CD8-positive, alpha-beta memory T cell (primary cell): Measurements from ENCODE around the gene RNMT. TPM values are rescaled to one million over a fixed set of nuclear protein-coding genes. Genes with fewer than 3 reads are reported as not detected.
"Not testable (repeated sequence)": the region's sequence is repeated elsewhere in the genome, so short reads cannot be mapped to it uniquely, and the experiment has no call there.

Source experiments
- CTCF ChIA-PET: fragments of 350-600 bp; sonication (Branson Sonifier 250); formaldehyde crosslinking; loops from one replicate; lab custom pipeline; 2021; ENCODE audit warnings: antibody characterized with exemption; lab: Charles Lee
- POLR2A ChIA-PET: fragments of 350-600 bp; sonication (Branson Sonifier 250); formaldehyde crosslinking; loops from one replicate; lab custom pipeline; 2021; ENCODE audit warnings: antibody characterized with exemption; lab: Charles Lee
- DNase-seq, 5 donors: peaks; one replicate each; pipeline versions ENCODE4 v3.0.0 to v3.0.0-alpha.2; 2020 to 2022; ENCODE audit warnings: mixed read lengths in 1 of 5
- H3K27ac ChIP-seq: one replicate; pipeline ENCODE4 v1.7.0; 2013; ENCODE audit warnings: low read depth, mild to moderate bottlenecking, low read length, moderate library complexity
- H3K27me3 ChIP-seq: 2 replicates; pipeline ENCODE4 v1.7.0; 2013; ENCODE audit warnings: low read length, mild to moderate bottlenecking; ENCODE audit not compliant: insufficient read depth, poor library complexity, severe bottlenecking
- H3K36me3 ChIP-seq: 2 replicates; pipeline ENCODE4 v1.7.0; 2013; ENCODE audit warnings: mild to moderate bottlenecking, low read length, moderate library complexity; ENCODE audit not compliant: insufficient read depth
- H3K4me1 ChIP-seq: 2 replicates; pipeline ENCODE4 v1.7.0; 2013; ENCODE audit warnings: mild to moderate bottlenecking, low read length, moderate library complexity; ENCODE audit not compliant: insufficient read depth
- H3K4me3 ChIP-seq: 2 replicates; pipeline ENCODE4 v1.7.0; 2013; ENCODE audit warnings: mild to moderate bottlenecking, low read length
- H3K9me3 ChIP-seq: 2 replicates; pipeline ENCODE4 v1.7.0; 2013; ENCODE audit warnings: mild to moderate bottlenecking, low read length
- H3K27ac Mint-ChIP-seq, 8 donors: one replicate each; pipeline ENCODE4 v1.8.0; 2020 to 2021; ENCODE audit warnings: mixed read lengths in 8 of 8, mild to moderate bottlenecking in 6 of 8, inconsistent platforms in 3 of 8, moderate library complexity in 3 of 8
- H3K27me3 Mint-ChIP-seq, 2 donors: one replicate each; pipeline ENCODE4 v1.8.0; 2020 to 2021; ENCODE audit warnings: mixed read lengths in 2 of 2, mild to moderate bottlenecking in 1 of 2, moderate library complexity in 1 of 2
- H3K36me3 Mint-ChIP-seq, 3 donors: one replicate each; pipeline ENCODE4 v1.8.0; 2020 to 2021; ENCODE audit warnings: mixed read lengths in 3 of 3, inconsistent platforms in 1 of 3, mild to moderate bottlenecking in 1 of 3
- H3K4me1 Mint-ChIP-seq, 3 donors: one replicate each; pipeline ENCODE4 v1.8.0; 2020 to 2021; ENCODE audit warnings: mixed read lengths in 3 of 3, inconsistent platforms in 1 of 3, mild to moderate bottlenecking in 1 of 3
- H3K4me3 Mint-ChIP-seq, 7 donors: one replicate each; pipeline ENCODE4 v1.8.0; 2020 to 2021; ENCODE audit warnings: mixed read lengths in 7 of 7, mild to moderate bottlenecking in 6 of 7, moderate library complexity in 4 of 7, inconsistent platforms in 2 of 7
- H3K9me3 Mint-ChIP-seq, 5 donors: one replicate each; pipeline ENCODE4 v1.8.0; 2020 to 2022; ENCODE audit warnings: mixed read lengths in 5 of 5, mild to moderate bottlenecking in 3 of 5, moderate library complexity in 2 of 5, inconsistent platforms in 1 of 5
- polyA plus RNA-seq: library from polyadenylated mRNA; unstranded; fragments of 300-500 nt; fragmentation: Illumina TruSeq; gene quantifications from one replicate; pipeline ENCODE4 v1.2.3, GENCODE V29; 2021
- total RNA-seq, 2 experiments: library from RNA; stranded (reverse); gene quantifications; one replicate each; pipeline ENCODE4 v1.2.3, GENCODE V29; 2021

The RNMT gene
- total and polyA plus RNA-seq, 3 experiments from 2014 or later = 42.3 to 52.2 (median 44.6) TPM

GRCh38 chr18:13746633-13747032, 20.2 kb downstream of the RNMT start:
- no peak for DNase-seq
- H3K4me1 ChIP-seq = no peaks in the 10 kb centered on the region
- peaks cover 48 to 86% (median 54%) of the 10 kb centered on the region in 3 donors for H3K36me3 Mint-ChIP-seq
- H3K9me3 ChIP-seq = no peaks in the 10 kb centered on the region
- no peak overlapping the region for H3K27ac ChIP-seq
- no peak overlapping the region for H3K4me3 Mint-ChIP-seq
- H3K4me3 ChIP-seq = no peak overlapping the region
- H3K27me3 ChIP-seq = no peaks in the 10 kb centered on the region
- H3K36me3 ChIP-seq = peaks cover 42% of the 10 kb centered on the region
- POLR2A ChIA-PET = no interaction called here
- H3K27ac Mint-ChIP-seq = no peak overlapping the region
- H3K4me1 Mint-ChIP-seq = no peaks in the 10 kb centered on the region
- peaks cover 0 to under 1% (median 0%) of the 10 kb centered on the region in 5 donors for H3K9me3 Mint-ChIP-seq
- CTCF ChIA-PET = no interaction called here
- no peaks in the 10 kb centered on the region for H3K27me3 Mint-ChIP-seq

GRCh38 chr18:13751599-13751998, 25.1 kb downstream of the RNMT start:
- CTCF ChIA-PET, DNase-seq, H3K27ac ChIP-seq, H3K27me3 Mint-ChIP-seq, H3K4me1 Mint-ChIP-seq, H3K4me3 ChIP-seq, H3K4me3 Mint-ChIP-seq, H3K27ac Mint-ChIP-seq, H3K9me3 Mint-ChIP-seq, H3K9me3 ChIP-seq, H3K27me3 ChIP-seq, POLR2A ChIA-PET, H3K4me1 ChIP-seq: not testable (repeated sequence)
- peaks cover 41% of the 10 kb centered on the region for H3K36me3 ChIP-seq
- peaks cover 61 to 95% (median 71%) of the 10 kb centered on the region in 3 donors for H3K36me3 Mint-ChIP-seq

DNA sequence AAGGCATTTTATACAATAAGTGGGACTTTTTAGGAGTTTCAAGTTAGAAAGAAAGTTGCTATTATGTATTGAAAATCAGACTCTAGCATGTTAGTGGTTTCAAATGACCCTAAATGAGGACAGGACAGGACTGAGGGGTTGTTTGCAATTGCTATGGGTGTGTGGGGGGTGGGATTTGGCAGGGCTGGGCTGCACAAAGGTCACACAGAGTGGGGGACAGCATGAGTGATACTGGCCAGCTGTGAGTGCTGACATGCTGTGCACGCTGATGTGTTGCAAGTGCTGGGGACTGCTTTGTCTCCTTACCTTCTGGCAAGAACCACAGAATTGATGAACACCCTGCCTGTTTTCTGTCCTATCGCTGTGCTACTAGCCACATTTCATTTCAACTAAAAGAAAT, 29.8 kb downstream of the RNMT start:
- Mint-ChIP-seq H3K27ac (no peak overlapping the region), H3K27me3 (no peaks in the 10 kb centered on the region), H3K4me3 (no peak overlapping the region), H3K9me3 (peaks cover 0 to 1% (median 0%) of the 10 kb centered on the region in 5 donors), H3K36me3 (peaks cover 63 to 95% (median 66%) of the 10 kb centered on the region in 3 donors), H3K4me1 (no peaks in the 10 kb centered on the region)
- no peaks in the 10 kb centered on the region for H3K27me3 ChIP-seq
- no peaks in the 10 kb centered on the region for H3K9me3 ChIP-seq
- H3K4me1 ChIP-seq = no peaks in the 10 kb centered on the region
- CTCF ChIA-PET = no interaction called here
- H3K4me3 ChIP-seq = no peak overlapping the region
- H3K36me3 ChIP-seq = peaks cover 29% of the 10 kb centered on the region
- H3K27ac ChIP-seq = no peak overlapping the region
- POLR2A ChIA-PET = no interaction called here
- no peak for DNase-seq

DNA sequence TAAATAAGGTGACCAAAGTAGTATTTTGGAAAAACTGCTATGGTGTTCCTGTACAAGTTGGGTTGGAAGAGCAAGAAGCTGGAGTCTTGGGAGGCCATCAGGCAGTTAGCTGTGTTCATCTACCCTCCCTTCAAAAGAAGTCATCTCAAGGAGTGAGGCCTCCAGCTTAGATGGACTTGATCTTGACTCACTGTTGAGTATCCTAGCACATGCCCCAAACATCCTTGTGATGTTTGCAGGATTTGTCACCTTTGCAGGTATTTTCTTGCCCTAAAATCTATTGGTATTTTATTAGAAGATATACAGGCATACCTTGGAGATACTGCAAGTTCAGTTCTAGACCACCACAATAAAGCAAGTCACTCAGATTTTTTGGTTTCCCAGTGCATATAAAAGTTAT, 30.2 kb downstream of the RNMT start:
- H3K36me3 Mint-ChIP-seq = peaks cover 63 to 94% (median 65%) of the 10 kb centered on the region in 3 donors
- H3K27me3 Mint-ChIP-seq = no peaks in the 10 kb centered on the region
- H3K27ac Mint-ChIP-seq = no peak overlapping the region
- Histone ChIP-seq H3K4me3 (no peak overlapping the region), H3K36me3 (peaks cover 29% of the 10 kb centered on the region), H3K9me3 (no peaks in the 10 kb centered on the region), H3K27ac (no peak overlapping the region), H3K27me3 (no peaks in the 10 kb centered on the region), H3K4me1 (no peaks in the 10 kb centered on the region)
- no peaks in the 10 kb centered on the region for H3K4me1 Mint-ChIP-seq
- DNase-seq = no peak
- H3K4me3 Mint-ChIP-seq = no peak overlapping the region
- peaks cover 0 to under 1% (median 0%) of the 10 kb centered on the region in 5 donors for H3K9me3 Mint-ChIP-seq
- CTCF ChIA-PET = no interaction called here
- POLR2A ChIA-PET = no interaction called here

GRCh38 chr18:13758622-13759021, 32.1 kb downstream of the RNMT start:
- no peak overlapping the region for H3K27ac ChIP-seq
- no peaks in the 10 kb centered on the region for H3K4me1 ChIP-seq
- DNase-seq = no peak
- CTCF ChIA-PET = interaction anchor here (0.7 kb wide), 1 partner anchor 9 kb away, joined by 3 read pairs; no protein-coding TSS in a partner anchor
- H3K4me3 ChIP-seq = no peak overlapping the region
- POLR2A ChIA-PET = no interaction called here
- peaks cover 24% of the 10 kb centered on the region for H3K36me3 ChIP-seq
- Mint-ChIP-seq H3K4me3 (no peak overlapping the region), H3K4me1 (no peaks in the 10 kb centered on the region), H3K36me3 (peaks cover 72 to 96% (median 75%) of the 10 kb centered on the region in 3 donors), H3K27me3 (no peaks in the 10 kb centered on the region), H3K9me3 (peaks cover 0 to 5% (median 2%) of the 10 kb centered on the region in 5 donors), H3K27ac (no peak overlapping the region)
- no peaks in the 10 kb centered on the region for H3K9me3 ChIP-seq
- no peaks in the 10 kb centered on the region for H3K27me3 ChIP-seq

- Histone ChIP-seq H3K4me1 (no peaks in the 10 kb centered on the region), H3K27me3 (no peaks in the 10 kb centered on the region), H3K36me3 (peaks cover 12% of the 10 kb centered on the region), H3K4me3 (no peak overlapping the region), H3K9me3 (no peaks in the 10 kb centered on the region), H3K27ac (no peak overlapping the region)
- ChIA-PET POLR2A (no interaction called here), CTCF (no interaction called here)
- no peak overlapping the region for H3K4me3 Mint-ChIP-seq
- H3K4me1 Mint-ChIP-seq = peaks cover 0 to 2% (median 0%) of the 10 kb centered on the region in 3 donors
- no peaks in the 10 kb centered on the region for H3K27me3 Mint-ChIP-seq
- DNase-seq = no peak
- peaks cover 72 to 95% (median 79%) of the 10 kb centered on the region in 3 donors for H3K36me3 Mint-ChIP-seq
- H3K27ac Mint-ChIP-seq = no peak overlapping the region
- peaks cover 6 to 17% (median 16%) of the 10 kb centered on the region in 5 donors for H3K9me3 Mint-ChIP-seq
These were observed 33.6 kb downstream of the RNMT start for GRCh38 chr18:13760047-13760446.

- DNase-seq = no peak
- no peak overlapping the region for H3K4me3 Mint-ChIP-seq
- POLR2A ChIA-PET = no interaction called here
- H3K4me1 ChIP-seq = no peaks in the 10 kb centered on the region
- no peak overlapping the region for H3K27ac ChIP-seq
- H3K36me3 ChIP-seq = peaks cover 4% of the 10 kb centered on the region
- H3K27me3 ChIP-seq = no peaks in the 10 kb centered on the region
- H3K36me3 Mint-ChIP-seq = peaks cover 45 to 74% (median 72%) of the 10 kb centered on the region in 3 donors
- H3K27me3 Mint-ChIP-seq = peaks cover 0 to 3% of the 10 kb centered on the region in 2 donors
- H3K9me3 ChIP-seq = no peaks in the 10 kb centered on the region
- peaks cover 17 to 40% (median 33%) of the 10 kb centered on the region in 5 donors for H3K9me3 Mint-ChIP-seq
- no peak overlapping the region for H3K4me3 ChIP-seq
- peaks cover 0 to 2% (median 0%) of the 10 kb centered on the region in 3 donors for H3K4me1 Mint-ChIP-seq
- no peak overlapping the region for H3K27ac Mint-ChIP-seq
- CTCF ChIA-PET = no interaction called here
These were observed 36.4 kb downstream of the RNMT start for GRCh38 chr18:13762690-13763439.

- no peaks in the 10 kb centered on the region for H3K36me3 ChIP-seq
- no peaks in the 10 kb centered on the region for H3K27me3 ChIP-seq
- H3K9me3 ChIP-seq = no peaks in the 10 kb centered on the region
- no peaks in the 10 kb centered on the region for H3K4me1 Mint-ChIP-seq
- no peak overlapping the region for H3K27ac ChIP-seq
- H3K4me3 Mint-ChIP-seq = no peak overlapping the region
- POLR2A ChIA-PET = no interaction called here
- no peak overlapping the region for H3K27ac Mint-ChIP-seq
- peaks cover 3 to 17% of the 10 kb centered on the region in 2 donors for H3K27me3 Mint-ChIP-seq
- H3K36me3 Mint-ChIP-seq = peaks cover 0 to 8% (median 2%) of the 10 kb centered on the region in 3 donors
- H3K9me3 Mint-ChIP-seq = peaks cover 12 to 21% (median 16%) of the 10 kb centered on the region in 5 donors
- DNase-seq = no peak
- no peak overlapping the region for H3K4me3 ChIP-seq
- H3K4me1 ChIP-seq = no peaks in the 10 kb centered on the region
- CTCF ChIA-PET = no interaction called here
These were observed 48.6 kb downstream of the RNMT start for GRCh38 chr18:13775058-13775457.
